IMR-90 (cell line): ENCODE measurements around the gene FLCN.

ENCODE experiments used
- CTCF ChIP-seq: conservative IDR thresholded peaks from 2 replicates; pipeline ENCODE4 v1.5.1; 2012; ENCODE audit warnings: mild to moderate bottlenecking, low read depth, low read length, improper control_type of control experiment
- NFE2L2 ChIP-seq: fragments of 150-350 bp; IDR thresholded peaks from 2 replicates; pipeline ENCODE4 v1.6.1; 2016; ENCODE audit warnings: low read depth, mild to moderate bottlenecking, low read length
- POLR2A ChIP-seq: IDR thresholded peaks from 2 replicates; pipeline ENCODE4 v1.6.1; 2012; ENCODE audit warnings: mild to moderate bottlenecking, low read depth, low read length
- RAD21 ChIP-seq: IDR thresholded peaks from 2 replicates; pipeline ENCODE4 v1.6.1; 2012; ENCODE audit warnings: low read length, improper control_type of control experiment

- TF ChIP-seq NFE2L2, result no peak
- TF ChIP-seq CTCF, result no peak
- no peak for TF ChIP-seq RAD21
- TF ChIP-seq POLR2A, result no peak
Measured at GRCh38 chr17:17172001-17172939, 64.7 kb downstream of the FLCN start.
